ENCODE results near the gene C16orf89. TPM values are rescaled to one million over a fixed set of nuclear protein-coding genes. Genes with fewer than 3 reads are reported as not detected.

Gene C16orf89
- total RNA-seq, 4 donors from 2014 or later = 0.62 to 21.0 (median 7.7) TPM

DNA sequence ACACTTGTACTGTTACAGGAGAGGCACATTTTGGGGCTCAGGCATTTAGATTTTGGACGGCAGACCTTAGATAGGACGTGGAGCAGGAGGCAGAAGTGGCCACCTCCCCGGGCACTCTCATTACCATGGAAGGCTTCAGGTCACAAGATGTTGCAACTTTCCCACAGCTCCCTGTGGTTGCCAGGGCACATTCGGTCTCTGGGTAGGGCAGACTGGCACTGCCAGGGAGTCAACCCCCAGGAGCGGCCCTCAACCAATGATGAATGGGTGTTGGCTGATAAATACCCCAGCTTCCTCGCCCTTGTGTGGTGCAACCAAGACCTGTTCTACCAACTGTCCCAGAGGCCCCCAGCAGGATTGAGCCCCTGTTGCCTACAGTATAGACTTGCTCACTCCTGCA is 43.2 kb downstream of the C16orf89 start:
- TF ChIP-seq EP300 (IDR thresholded peaks at IDR 0.05) (no peak), POLR2AphosphoS5 (IDR thresholded peaks at IDR 0.05) (no peak), POLR2A (IDR thresholded peaks at IDR 0.05) (no peak)
- TF ChIP-seq, protein P1, sequence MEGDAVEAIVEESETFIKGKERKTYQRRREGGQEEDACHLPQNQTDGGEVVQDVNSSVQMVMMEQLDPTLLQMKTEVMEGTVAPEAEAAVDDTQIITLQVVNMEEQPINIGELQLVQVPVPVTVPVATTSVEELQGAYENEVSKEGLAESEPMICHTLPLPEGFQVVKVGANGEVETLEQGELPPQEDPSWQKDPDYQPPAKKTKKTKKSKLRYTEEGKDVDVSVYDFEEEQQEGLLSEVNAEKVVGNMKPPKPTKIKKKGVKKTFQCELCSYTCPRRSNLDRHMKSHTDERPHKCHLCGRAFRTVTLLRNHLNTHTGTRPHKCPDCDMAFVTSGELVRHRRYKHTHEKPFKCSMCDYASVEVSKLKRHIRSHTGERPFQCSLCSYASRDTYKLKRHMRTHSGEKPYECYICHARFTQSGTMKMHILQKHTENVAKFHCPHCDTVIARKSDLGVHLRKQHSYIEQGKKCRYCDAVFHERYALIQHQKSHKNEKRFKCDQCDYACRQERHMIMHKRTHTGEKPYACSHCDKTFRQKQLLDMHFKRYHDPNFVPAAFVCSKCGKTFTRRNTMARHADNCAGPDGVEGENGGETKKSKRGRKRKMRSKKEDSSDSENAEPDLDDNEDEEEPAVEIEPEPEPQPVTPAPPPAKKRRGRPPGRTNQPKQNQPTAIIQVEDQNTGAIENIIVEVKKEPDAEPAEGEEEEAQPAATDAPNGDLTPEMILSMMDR (IDR thresholded peaks at IDR 0.05) = no peak
- Histone ChIP-seq H3K4me1 (no peaks in the 10 kb centered on the region), H3K27ac (no peak overlapping the region), H3K27me3 (peaks cover 27% of the 10 kb centered on the region), H3K36me3 (peaks cover 0 to 14% of the 10 kb centered on the region in 2 donors), H3K4me3 (no peak overlapping the region), H3K9me3 (no peaks in the 10 kb centered on the region)
- WGBS, 2 donors (ENCODE audit: low coverage in 1 of 2) = 87 to 100% methylated on average over 1 to 3 of the region's 6 CpGs
- no peak for ATAC-seq

DNA sequence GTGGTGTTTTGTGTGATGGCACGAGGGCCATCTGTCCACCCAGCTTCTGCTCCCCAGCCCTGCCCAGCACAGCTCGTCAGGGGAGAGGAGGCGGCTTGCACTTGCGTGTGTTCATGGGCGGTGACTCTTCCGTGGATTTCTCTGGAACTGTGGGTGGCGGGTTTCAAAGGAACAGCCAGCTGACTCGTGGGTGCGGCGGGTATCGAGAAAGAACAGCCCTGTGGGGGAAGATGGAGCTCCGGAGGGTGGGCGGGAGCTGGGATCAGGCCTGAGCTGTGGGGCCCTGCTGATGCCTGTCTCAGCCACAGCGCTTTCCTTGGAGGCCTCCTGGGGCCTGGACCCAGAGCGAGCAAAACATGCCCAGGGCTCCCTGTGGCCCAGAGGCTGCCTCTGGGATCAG is 45.2 kb downstream of the C16orf89 start:
- H3K27ac ChIP-seq = no peak overlapping the region
- WGBS, 2 donors (ENCODE audit: low coverage in 1 of 2) = 60% methylated on average over 2 of the region's 15 CpGs; no CpG with 5 or more reads in 1 of the 2 donors

DNA sequence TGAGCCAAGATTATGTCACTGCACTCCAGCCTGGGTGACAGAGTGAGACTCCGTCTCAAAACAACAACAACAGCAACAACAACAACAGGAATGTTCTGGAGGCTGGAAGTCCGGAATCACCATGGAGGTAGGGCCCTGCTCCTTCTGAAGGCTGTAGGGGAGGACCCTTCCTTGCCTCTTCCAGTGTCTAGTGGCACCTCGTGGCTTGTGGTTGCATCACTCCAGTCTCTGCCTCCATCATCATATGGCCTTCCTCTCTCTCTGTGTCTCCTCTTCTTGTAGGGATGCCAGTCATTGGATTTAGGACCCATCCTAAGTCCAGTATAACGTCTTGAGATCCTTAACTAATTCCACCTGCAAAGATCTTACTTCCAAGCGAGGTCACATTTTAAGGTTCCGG is 46.0 kb downstream of the C16orf89 start:
- Histone ChIP-seq H3K36me3 (no peaks in the 10 kb centered on the region), H3K4me3 (no peak overlapping the region), H3K27ac (no peak overlapping the region), H3K9me3 (no peaks in the 10 kb centered on the region), H3K27me3 (peaks cover 27% of the 10 kb centered on the region), H3K4me1 (no peaks in the 10 kb centered on the region)
- ATAC-seq = no peak
- WGBS, 2 donors (ENCODE audit: low coverage in 1 of 2) = 69 to 78% methylated on average over 3 to 6 of the region's 6 CpGs
- TF ChIP-seq, protein P1 (IDR thresholded peaks at IDR 0.05) = no peak
- TF ChIP-seq EP300 (IDR thresholded peaks at IDR 0.05) (no peak), POLR2AphosphoS5 (IDR thresholded peaks at IDR 0.05) (no peak), POLR2A (IDR thresholded peaks at IDR 0.05) (no peak)

More for the DNA sequence above, 45.2 kb downstream of the C16orf89 start:
- no peak for TF ChIP-seq POLR2A (IDR thresholded peaks at IDR 0.05)
- TF ChIP-seq EP300 (IDR thresholded peaks at IDR 0.05) = no peak
- TF ChIP-seq, protein P1 (IDR thresholded peaks at IDR 0.05) = no peak
- no peak for TF ChIP-seq POLR2AphosphoS5 (IDR thresholded peaks at IDR 0.05)
- Histone ChIP-seq H3K4me1 (no peaks in the 10 kb centered on the region), H3K9me3 (no peaks in the 10 kb centered on the region), H3K36me3 (peaks cover 0 to 6% of the 10 kb centered on the region in 2 donors), H3K4me3 (no peak overlapping the region), H3K27me3 (peaks cover 27% of the 10 kb centered on the region)
- no peak for ATAC-seq

DNA sequence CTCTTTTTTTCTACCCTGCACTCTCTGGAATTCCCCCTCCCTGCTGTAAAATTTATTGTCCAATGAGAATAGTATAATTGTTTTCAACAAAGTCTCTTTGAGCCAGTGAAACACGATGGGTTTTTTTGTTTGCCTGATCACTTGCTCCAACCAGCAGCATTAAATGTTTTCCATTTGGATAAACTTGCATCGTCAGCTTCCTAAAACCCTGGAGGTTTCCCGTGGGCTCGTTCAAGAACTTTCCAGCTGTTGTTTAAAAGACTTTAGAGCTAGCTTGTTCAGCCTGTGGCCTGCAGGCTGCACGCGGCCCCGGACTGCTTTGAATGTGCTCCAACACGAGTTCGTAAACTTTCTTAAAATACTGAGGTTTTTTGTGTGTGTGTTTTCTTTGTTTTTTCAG is 47.0 kb downstream of the C16orf89 start:
- Histone ChIP-seq H3K27ac (no peak overlapping the region), H3K36me3 (no peaks in the 10 kb centered on the region), H3K27me3 (peaks cover 27% of the 10 kb centered on the region), H3K9me3 (no peaks in the 10 kb centered on the region), H3K4me3 (no peak overlapping the region), H3K4me1 (no peaks in the 10 kb centered on the region)
- TF ChIP-seq EP300 (IDR thresholded peaks at IDR 0.05) = no peak
- no peak for TF ChIP-seq POLR2A (IDR thresholded peaks at IDR 0.05)
- TF ChIP-seq, protein P1 (IDR thresholded peaks at IDR 0.05) = no peak
- no peak for TF ChIP-seq POLR2AphosphoS5 (IDR thresholded peaks at IDR 0.05)
- 21 to 26% methylated on average over 8 to 9 of the region's 9 CpGs for WGBS, 2 donors (ENCODE audit: low coverage in 1 of 2)
- no peak for ATAC-seq

DNA sequence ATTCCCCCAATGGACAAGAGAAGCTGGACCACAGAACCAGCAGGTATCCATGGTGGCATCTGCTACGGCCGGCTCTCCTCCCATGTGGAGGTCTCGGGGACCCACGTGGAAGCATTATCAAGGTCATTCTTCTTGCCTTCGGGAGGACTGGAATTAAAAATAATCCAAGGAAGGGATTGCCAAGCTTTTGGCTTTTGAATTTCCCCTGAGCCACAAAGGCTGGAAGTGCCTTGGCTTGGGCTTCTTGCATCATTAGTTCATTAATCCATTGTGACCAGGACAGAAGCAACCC is 48.1 kb downstream of the C16orf89 start:
- Histone ChIP-seq H3K27ac (no peak overlapping the region), H3K4me1 (no peaks in the 10 kb centered on the region), H3K27me3 (peaks cover 24% of the 10 kb centered on the region), H3K9me3 (no peaks in the 10 kb centered on the region), H3K4me3 (no peak overlapping the region), H3K36me3 (no peaks in the 10 kb centered on the region)
- WGBS, 2 donors (ENCODE audit: low coverage in 1 of 2) = 82% methylated on average over 4 of the region's 5 CpGs; no CpG with 5 or more reads in 1 of the 2 donors
- no peak for ATAC-seq
- TF ChIP-seq POLR2A (IDR thresholded peaks at IDR 0.05) = no peak
- TF ChIP-seq, protein P1 (IDR thresholded peaks at IDR 0.05) = no peak
- no peak for TF ChIP-seq EP300 (IDR thresholded peaks at IDR 0.05)
- TF ChIP-seq POLR2AphosphoS5 (IDR thresholded peaks at IDR 0.05) = no peak
